ENCODE data around the gene GABRG3.
A peak's percentile ranks its signal among the peaks of the same experiment; 100 is the strongest.

The GABRG3 gene

GRCh38 chr15:27426805-27427204 lies 455.8 kb downstream of the GABRG3 start:
- no peak for DNase-seq (ENCODE audit: low read depth)
- no peak for TF ChIP-seq CTCF (conservative IDR thresholded peaks at IDR 0.05; ENCODE audit: control insufficient read depth, insufficient read depth, low read depth, low read length)
- H3K4me3 ChIP-seq (ENCODE audit: control insufficient read depth, low read depth, low read length) = no peak overlapping the region

GRCh38 chr15:27427276-27427675 lies 456.3 kb downstream of the GABRG3 start:
- DNase-seq (ENCODE audit: low read depth) = no peak
- no peak overlapping the region for H3K4me3 ChIP-seq (ENCODE audit: control insufficient read depth, low read depth, low read length)
- TF ChIP-seq CTCF (conservative IDR thresholded peaks at IDR 0.05; ENCODE audit: control insufficient read depth, insufficient read depth, low read depth, low read length) = no peak

GRCh38 chr15:27428151-27428550 lies 457.2 kb downstream of the GABRG3 start:
- H3K4me3 ChIP-seq (ENCODE audit: control insufficient read depth, low read depth, low read length) = no peak overlapping the region
- no peak for DNase-seq (ENCODE audit: low read depth)
- TF ChIP-seq CTCF (conservative IDR thresholded peaks at IDR 0.05; ENCODE audit: control insufficient read depth, insufficient read depth, low read depth, low read length) = no peak

- TF ChIP-seq CTCF (conservative IDR thresholded peaks at IDR 0.05; ENCODE audit: control insufficient read depth, insufficient read depth, low read depth, low read length) = no peak
- no peak overlapping the region for H3K4me3 ChIP-seq (ENCODE audit: control insufficient read depth, low read depth, low read length)
- DNase-seq (ENCODE audit: low read depth) = no peak
These were observed 458.6 kb downstream of the GABRG3 start for GRCh38 chr15:27429577-27429976.

- no peak overlapping the region for H3K4me3 ChIP-seq (ENCODE audit: control insufficient read depth, low read depth, low read length)
- no peak for TF ChIP-seq CTCF (conservative IDR thresholded peaks at IDR 0.05; ENCODE audit: control insufficient read depth, insufficient read depth, low read depth, low read length)
- no peak for DNase-seq (ENCODE audit: low read depth)
These were observed 462.6 kb downstream of the GABRG3 start for GRCh38 chr15:27433604-27434003.

GRCh38 chr15:27438403-27439375 lies 467.7 kb downstream of the GABRG3 start:
- peak; percentile 28 for DNase-seq (ENCODE audit: low read depth)
- TF ChIP-seq CTCF (conservative IDR thresholded peaks at IDR 0.05; ENCODE audit: control insufficient read depth, insufficient read depth, low read depth, low read length) = no peak
- no peak overlapping the region for H3K4me3 ChIP-seq (ENCODE audit: control insufficient read depth, low read depth, low read length)
